ENCODE results near the gene CCDC188.

CCDC188 gene

DNA sequence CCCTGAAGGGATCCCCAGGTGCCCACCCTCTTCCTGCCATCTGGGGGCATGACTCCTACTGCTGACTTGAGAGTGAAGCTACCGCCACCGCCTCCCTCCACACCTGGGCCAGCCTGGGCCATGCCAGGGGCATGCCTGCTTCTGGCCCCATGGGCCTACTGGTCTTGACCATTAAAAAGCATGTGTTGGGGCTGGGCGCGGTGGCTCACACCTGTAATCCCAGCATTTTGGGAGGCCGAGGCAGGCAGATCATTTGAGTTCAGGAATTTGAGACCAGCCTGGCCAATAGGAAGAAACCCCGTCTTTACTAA is 37.7 kb upstream of the CCDC188 start:
- ATAC-seq: no peak
- peaks cover 19% of the 10 kb centered on the region for H3K27me3 Mint-ChIP-seq

GRCh38 chr22:20187777-20188566 is 37.1 kb upstream of the CCDC188 start:
- no peaks in the 10 kb centered on the region for H3K36me3 Mint-ChIP-seq
- ATAC-seq: peak; percentile 12
- H3K27ac Mint-ChIP-seq: no peak overlapping the region
- H3K27me3 Mint-ChIP-seq: peaks cover 25% of the 10 kb centered on the region
- H3K4me3 Mint-ChIP-seq: no peak overlapping the region
- H3K9me3 Mint-ChIP-seq: no peaks in the 10 kb centered on the region
- H3K4me1 Mint-ChIP-seq: no peaks in the 10 kb centered on the region

More for the DNA sequence above, 37.7 kb upstream of the CCDC188 start:
- Mint-ChIP-seq H3K9me3 (no peaks in the 10 kb centered on the region), H3K4me3 (no peak overlapping the region), H3K36me3 (no peaks in the 10 kb centered on the region), H3K4me1 (no peaks in the 10 kb centered on the region), H3K27ac (no peak overlapping the region)

DNA sequence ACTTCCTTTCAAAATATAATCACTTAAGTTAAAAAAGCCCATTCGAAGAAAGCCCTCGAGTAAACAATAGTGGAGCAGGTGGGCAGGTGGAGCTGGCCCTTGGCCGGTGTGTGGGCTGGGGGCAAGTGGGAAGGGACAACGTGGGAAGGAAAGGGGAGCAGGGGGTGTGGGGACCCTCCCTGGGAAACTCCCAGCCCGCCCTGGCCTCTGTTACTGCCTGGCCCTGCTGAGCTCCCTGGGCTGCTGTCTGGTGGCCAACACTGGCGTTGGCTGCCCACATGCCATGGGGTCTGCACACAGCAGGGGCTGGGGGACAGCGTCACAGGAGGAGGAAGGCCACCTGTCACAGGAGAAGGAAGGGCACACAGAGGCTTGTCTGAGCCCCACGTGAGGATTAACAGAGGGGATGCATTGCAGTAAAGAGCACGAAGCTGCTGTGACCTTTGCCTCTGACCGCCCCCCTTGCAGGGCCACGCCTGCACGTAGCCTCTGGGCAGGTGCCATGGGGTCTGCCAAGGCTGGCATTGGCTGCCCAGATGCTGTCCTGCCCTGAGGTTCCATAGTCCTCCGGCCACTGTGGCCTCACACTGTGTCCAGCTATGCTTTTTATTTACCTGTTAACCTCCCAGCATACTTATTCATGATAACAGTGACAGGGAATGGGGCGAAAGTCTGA is 36.2 kb upstream of the CCDC188 start:
- ATAC-seq: no peak
- H3K27ac Mint-ChIP-seq: no peak overlapping the region
- peaks cover 30% of the 10 kb centered on the region for H3K27me3 Mint-ChIP-seq
- no peaks in the 10 kb centered on the region for H3K36me3 Mint-ChIP-seq
- no peak overlapping the region for H3K4me3 Mint-ChIP-seq
- H3K9me3 Mint-ChIP-seq: no peaks in the 10 kb centered on the region
- H3K4me1 Mint-ChIP-seq: no peaks in the 10 kb centered on the region

GRCh38 chr22:20186183-20186870 is 35.5 kb upstream of the CCDC188 start:
- H3K27ac Mint-ChIP-seq: no peak overlapping the region
- no peak overlapping the region for H3K4me3 Mint-ChIP-seq
- H3K4me1 Mint-ChIP-seq: no peaks in the 10 kb centered on the region
- no peaks in the 10 kb centered on the region for H3K9me3 Mint-ChIP-seq
- peaks cover 37% of the 10 kb centered on the region for H3K27me3 Mint-ChIP-seq
- no peaks in the 10 kb centered on the region for H3K36me3 Mint-ChIP-seq
- ATAC-seq: no peak

DNA sequence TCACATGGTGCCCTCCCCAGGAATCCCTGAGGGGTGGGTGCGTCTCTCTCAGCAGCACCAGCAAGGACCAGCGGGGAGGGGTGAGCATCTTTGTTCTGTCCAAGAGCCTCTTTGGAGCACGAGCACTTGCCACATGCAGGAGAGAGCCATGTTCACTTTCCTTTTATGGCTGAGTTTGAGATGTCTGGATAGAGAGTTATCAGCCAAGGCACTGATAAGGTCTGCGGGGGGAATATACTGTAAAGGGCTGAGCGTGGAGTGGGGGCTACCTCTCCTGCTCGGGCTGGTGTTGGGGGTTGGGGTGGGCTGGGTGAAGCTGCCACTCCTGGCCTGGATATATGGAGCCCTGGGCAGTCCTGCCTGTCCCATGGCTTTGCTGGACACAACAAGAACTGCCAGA is 34.9 kb upstream of the CCDC188 start:
- Mint-ChIP-seq H3K9me3 (no peaks in the 10 kb centered on the region), H3K36me3 (no peaks in the 10 kb centered on the region), H3K27me3 (peaks cover 43% of the 10 kb centered on the region), H3K4me3 (no peak overlapping the region), H3K27ac (no peak overlapping the region), H3K4me1 (no peaks in the 10 kb centered on the region)
- ATAC-seq: no peak

- Mint-ChIP-seq H3K9me3 (no peaks in the 10 kb centered on the region), H3K36me3 (no peaks in the 10 kb centered on the region), H3K4me3 (no peak overlapping the region), H3K27ac (no peak overlapping the region), H3K27me3 (peaks cover 43% of the 10 kb centered on the region), H3K4me1 (no peaks in the 10 kb centered on the region)
- no peak for ATAC-seq
Measured at GRCh38 chr22:20184501-20185165, 33.8 kb upstream of the CCDC188 start.

GRCh38 chr22:20183823-20184222 is 33.0 kb upstream of the CCDC188 start:
- Mint-ChIP-seq H3K27me3 (peaks cover 43% of the 10 kb centered on the region), H3K4me1 (no peaks in the 10 kb centered on the region), H3K4me3 (no peak overlapping the region), H3K9me3 (no peaks in the 10 kb centered on the region), H3K36me3 (no peaks in the 10 kb centered on the region), H3K27ac (no peak overlapping the region)
- ATAC-seq: no peak

- Mint-ChIP-seq H3K27ac (no peak overlapping the region), H3K4me1 (no peaks in the 10 kb centered on the region), H3K27me3 (peaks cover 43% of the 10 kb centered on the region), H3K4me3 (no peak overlapping the region), H3K36me3 (no peaks in the 10 kb centered on the region), H3K9me3 (no peaks in the 10 kb centered on the region)
- ATAC-seq: no peak
Measured at GRCh38 chr22:20183101-20183500, 32.2 kb upstream of the CCDC188 start.

GRCh38 chr22:20182365-20182764 is 31.5 kb upstream of the CCDC188 start:
- no peak for ATAC-seq
- Mint-ChIP-seq H3K4me1 (no peaks in the 10 kb centered on the region), H3K4me3 (no peak overlapping the region), H3K27me3 (peaks cover 43% of the 10 kb centered on the region), H3K36me3 (no peaks in the 10 kb centered on the region), H3K9me3 (no peaks in the 10 kb centered on the region), H3K27ac (no peak overlapping the region)

- Mint-ChIP-seq H3K4me1 (no peaks in the 10 kb centered on the region), H3K27me3 (peaks cover 43% of the 10 kb centered on the region), H3K4me3 (no peak overlapping the region), H3K27ac (no peak overlapping the region), H3K9me3 (no peaks in the 10 kb centered on the region), H3K36me3 (no peaks in the 10 kb centered on the region)
- no peak for ATAC-seq
Measured at GRCh38 chr22:20181884-20182236, 31.0 kb upstream of the CCDC188 start.

DNA sequence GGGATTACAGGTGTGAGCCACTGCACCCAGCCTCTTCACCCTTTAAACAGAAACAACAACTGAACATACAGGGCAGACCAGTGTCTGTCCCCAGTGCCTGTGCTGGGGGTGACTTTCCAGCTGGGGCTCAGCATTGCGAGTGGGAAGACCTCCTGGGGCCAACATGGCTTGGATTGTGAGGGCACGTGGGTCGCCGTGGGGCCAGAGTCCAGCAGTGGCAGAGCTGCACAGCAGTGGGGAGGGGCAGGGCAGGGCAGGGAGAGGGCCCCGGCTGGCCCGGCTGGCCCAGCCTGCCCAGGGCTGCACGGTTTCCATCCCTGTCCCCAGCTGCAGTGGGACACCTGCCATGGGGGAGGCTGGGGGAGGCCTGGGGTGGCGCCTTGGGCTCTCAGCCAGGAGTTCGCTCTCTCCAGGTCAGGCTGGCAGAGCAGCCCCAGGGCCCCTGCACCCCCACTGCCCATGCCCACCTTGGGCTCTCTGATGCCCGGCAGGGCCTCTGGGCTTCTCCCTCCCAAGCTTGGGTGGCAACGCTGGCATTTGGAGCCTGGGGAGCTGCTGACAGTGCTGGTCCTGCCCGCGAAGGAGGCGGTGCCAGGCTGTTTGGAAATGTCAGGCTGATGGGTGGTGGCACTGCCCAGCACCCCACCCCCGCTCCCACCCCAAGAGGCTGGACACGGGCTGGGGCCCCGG is 30.5 kb upstream of the CCDC188 start:
- Mint-ChIP-seq H3K4me1 (no peaks in the 10 kb centered on the region), H3K9me3 (no peaks in the 10 kb centered on the region), H3K36me3 (no peaks in the 10 kb centered on the region), H3K4me3 (no peak overlapping the region), H3K27ac (no peak overlapping the region), H3K27me3 (peaks cover 43% of the 10 kb centered on the region)
- no peak for ATAC-seq

- H3K36me3 Mint-ChIP-seq: no peaks in the 10 kb centered on the region
- H3K9me3 Mint-ChIP-seq: no peaks in the 10 kb centered on the region
- no peak overlapping the region for H3K4me3 Mint-ChIP-seq
- peaks cover 40% of the 10 kb centered on the region for H3K27me3 Mint-ChIP-seq
- peak; percentile 22 for ATAC-seq
- H3K4me1 Mint-ChIP-seq: no peaks in the 10 kb centered on the region
- H3K27ac Mint-ChIP-seq: no peak overlapping the region
Measured at GRCh38 chr22:20180640-20181039, 29.8 kb upstream of the CCDC188 start.

DNA sequence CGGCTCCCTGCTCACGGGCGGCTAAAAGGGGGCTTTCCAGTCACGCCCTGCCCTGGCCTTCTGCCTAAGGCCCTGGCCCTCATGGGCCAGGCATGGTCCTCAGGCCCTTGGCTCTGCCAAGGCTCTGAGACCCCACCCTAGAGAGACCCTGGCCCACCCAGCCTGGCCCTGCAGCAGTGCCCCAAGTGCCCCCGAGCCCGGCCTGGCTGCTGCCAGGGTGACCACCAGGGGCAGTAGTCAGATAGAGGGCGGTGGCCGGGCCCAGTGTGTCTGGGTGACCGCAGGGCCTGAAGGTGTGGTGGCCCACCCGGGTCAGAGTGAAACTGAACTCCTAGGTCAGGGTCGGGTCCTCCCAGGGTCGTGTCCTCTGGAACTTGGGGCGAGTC is 29.4 kb upstream of the CCDC188 start:
- no peaks in the 10 kb centered on the region for H3K36me3 Mint-ChIP-seq
- no peak for ATAC-seq

GRCh38 chr22:20179455-20180244 is 28.8 kb upstream of the CCDC188 start:
- no peak overlapping the region for H3K4me3 Mint-ChIP-seq
- no peak for ATAC-seq
- no peaks in the 10 kb centered on the region for H3K4me1 Mint-ChIP-seq
- H3K27me3 Mint-ChIP-seq: peaks cover 33% of the 10 kb centered on the region
- no peak overlapping the region for H3K27ac Mint-ChIP-seq
- H3K9me3 Mint-ChIP-seq: no peaks in the 10 kb centered on the region
- H3K36me3 Mint-ChIP-seq: no peaks in the 10 kb centered on the region

More for the DNA sequence above, 29.4 kb upstream of the CCDC188 start:
- Mint-ChIP-seq H3K4me3 (no peak overlapping the region), H3K27ac (no peak overlapping the region), H3K4me1 (no peaks in the 10 kb centered on the region), H3K9me3 (no peaks in the 10 kb centered on the region), H3K27me3 (peaks cover 36% of the 10 kb centered on the region)

All from stimulated activated memory B cell treated with anti-CD40 and anti-IgM and Interleukin-4, amounts not matched to agents 10 μg/mL and 1 μg/mL and 100 μg/mL, for 72 hours (primary cell).